Measurements from ENCODE around the gene PIP5K1C.

The PIP5K1C gene

DNA sequence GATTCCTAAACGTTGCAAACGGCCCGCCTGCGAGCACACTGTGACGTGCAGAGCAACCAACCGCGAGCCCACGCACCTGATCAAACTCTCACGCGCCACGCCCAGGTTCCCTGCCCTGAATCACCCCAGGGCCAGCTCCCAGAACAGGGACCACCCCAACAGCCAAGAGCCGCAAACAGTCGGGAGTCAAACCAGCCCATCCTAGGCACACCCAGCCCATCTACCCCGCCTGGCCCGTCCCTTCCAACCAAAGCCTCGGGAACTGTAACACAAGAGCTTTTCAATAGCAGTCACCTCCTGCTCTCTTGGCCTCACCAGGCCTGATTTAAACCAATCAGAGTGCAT, 8.9 kb downstream of the PIP5K1C start:
- peak overlapping the region in 1 of 3 experiments; percentile 14 for H3K27ac Mint-ChIP-seq
- H3K4me1 Mint-ChIP-seq = peaks cover 6% of the 10 kb centered on the region
- H3K4me3 Mint-ChIP-seq = no peak overlapping the region
- TF ChIP-seq, protein P1, sequence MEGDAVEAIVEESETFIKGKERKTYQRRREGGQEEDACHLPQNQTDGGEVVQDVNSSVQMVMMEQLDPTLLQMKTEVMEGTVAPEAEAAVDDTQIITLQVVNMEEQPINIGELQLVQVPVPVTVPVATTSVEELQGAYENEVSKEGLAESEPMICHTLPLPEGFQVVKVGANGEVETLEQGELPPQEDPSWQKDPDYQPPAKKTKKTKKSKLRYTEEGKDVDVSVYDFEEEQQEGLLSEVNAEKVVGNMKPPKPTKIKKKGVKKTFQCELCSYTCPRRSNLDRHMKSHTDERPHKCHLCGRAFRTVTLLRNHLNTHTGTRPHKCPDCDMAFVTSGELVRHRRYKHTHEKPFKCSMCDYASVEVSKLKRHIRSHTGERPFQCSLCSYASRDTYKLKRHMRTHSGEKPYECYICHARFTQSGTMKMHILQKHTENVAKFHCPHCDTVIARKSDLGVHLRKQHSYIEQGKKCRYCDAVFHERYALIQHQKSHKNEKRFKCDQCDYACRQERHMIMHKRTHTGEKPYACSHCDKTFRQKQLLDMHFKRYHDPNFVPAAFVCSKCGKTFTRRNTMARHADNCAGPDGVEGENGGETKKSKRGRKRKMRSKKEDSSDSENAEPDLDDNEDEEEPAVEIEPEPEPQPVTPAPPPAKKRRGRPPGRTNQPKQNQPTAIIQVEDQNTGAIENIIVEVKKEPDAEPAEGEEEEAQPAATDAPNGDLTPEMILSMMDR (IDR thresholded peaks at IDR 0.05; ENCODE audit: unreplicated experiment in 3 of 3) = no peak
- no peaks in the 10 kb centered on the region for H3K27me3 Mint-ChIP-seq (ENCODE audit: low read depth)
- no peaks in the 10 kb centered on the region for H3K9me3 Mint-ChIP-seq
- peaks cover 23% of the 10 kb centered on the region for H3K36me3 Mint-ChIP-seq (ENCODE audit: low read depth)

DNA sequence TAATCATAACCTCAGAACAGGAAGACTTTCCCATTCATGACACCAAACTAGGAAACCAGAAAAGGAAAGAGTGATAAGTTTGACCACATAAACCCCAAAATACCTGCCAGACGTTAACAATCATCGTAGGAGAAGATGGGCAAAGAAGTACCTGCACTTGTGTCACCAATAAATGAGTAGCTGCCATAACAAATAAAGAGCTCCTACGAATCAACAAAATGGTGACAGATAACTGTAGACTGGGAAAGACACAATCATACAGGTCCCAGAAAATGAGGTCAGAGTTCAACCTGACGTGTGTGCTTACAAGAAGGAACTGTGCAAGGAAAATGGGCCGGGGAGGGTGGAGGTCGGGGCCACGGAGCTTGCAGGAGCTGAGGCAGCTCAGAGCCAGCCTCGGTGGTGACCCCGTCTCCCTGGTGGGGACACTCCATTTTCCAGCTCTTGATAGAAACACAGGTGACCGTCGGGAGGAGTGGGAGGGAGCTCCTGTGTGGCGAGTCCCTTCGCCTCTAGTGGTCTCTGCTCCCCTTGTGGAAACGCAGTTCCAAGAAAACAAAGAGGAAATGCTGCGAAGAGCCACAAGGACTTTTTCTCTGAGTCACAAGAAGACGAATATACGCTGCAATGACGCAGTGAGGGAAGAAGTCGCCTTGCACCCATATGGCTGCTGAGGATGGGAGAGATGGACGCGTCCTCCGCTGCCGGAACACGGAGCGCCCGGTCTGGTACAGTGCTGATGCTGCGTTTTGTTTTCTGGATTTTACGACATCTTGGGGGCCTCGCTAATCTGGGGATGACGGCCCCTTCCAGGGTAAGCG, 9.5 kb downstream of the PIP5K1C start:
- Mint-ChIP-seq H3K4me3 (no peak overlapping the region), H3K27ac (no peak overlapping the region), H3K4me1 (peaks cover 6% of the 10 kb centered on the region), H3K9me3 (no peaks in the 10 kb centered on the region), H3K27me3 (ENCODE audit: low read depth) (no peaks in the 10 kb centered on the region), H3K36me3 (ENCODE audit: low read depth) (peaks cover 23% of the 10 kb centered on the region)
- TF ChIP-seq, protein P1 (IDR thresholded peaks at IDR 0.05; ENCODE audit: unreplicated experiment in 3 of 3) = no peak

DNA sequence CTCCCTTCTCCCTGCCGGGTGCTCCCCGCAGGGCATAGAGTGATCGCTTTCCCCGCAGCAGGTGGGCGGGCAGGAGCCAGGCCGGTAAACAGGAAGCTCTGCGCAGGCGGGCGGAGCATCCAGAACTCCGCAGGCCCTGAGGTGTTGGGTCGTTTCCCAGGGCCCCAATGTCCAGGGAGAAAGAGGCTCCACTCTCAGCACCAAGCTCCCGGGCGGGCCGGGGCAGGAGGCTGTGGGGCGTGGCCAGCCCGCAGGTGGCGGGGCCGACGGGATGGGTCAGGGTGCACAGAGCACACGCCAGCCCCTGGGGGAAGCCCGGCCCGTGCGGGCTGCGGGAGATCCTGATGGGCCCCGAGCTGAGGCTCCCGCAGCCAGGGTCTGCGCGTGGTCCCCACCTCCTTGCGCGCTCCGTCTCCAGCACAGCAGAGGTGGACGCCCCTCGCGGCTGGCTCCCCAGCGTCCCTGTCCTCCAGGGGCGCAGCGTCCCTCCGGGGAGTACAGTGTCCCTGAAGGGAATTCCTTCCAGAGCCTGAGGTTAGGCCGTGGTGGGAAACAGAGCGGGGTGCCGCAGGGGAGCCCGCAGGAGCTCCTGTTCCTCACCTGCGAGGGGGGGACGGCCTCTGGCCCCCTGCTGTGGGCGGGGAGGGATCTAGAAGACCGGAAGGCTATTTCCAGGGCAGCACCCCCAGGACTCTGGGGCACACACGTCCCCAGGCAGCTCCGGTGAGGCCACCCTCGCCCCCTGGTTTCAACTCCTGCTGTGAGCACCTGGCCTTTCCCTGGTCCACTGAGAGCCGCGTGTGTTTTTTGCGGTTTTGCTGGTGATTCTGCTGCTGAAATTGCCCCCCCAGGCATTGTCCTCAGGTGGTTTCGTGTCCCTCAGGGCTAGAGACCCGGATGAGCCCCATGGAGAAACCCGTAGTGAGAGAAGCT, 12.2 kb downstream of the PIP5K1C start:
- Mint-ChIP-seq H3K9me3 (no peaks in the 10 kb centered on the region), H3K4me3 (no peak overlapping the region), H3K36me3 (ENCODE audit: low read depth) (peaks cover 36% of the 10 kb centered on the region), H3K4me1 (peaks cover 20% of the 10 kb centered on the region), H3K27ac (no peak overlapping the region), H3K27me3 (ENCODE audit: low read depth) (no peaks in the 10 kb centered on the region)
- TF ChIP-seq, protein P1 (IDR thresholded peaks at IDR 0.05; ENCODE audit: unreplicated experiment in 3 of 3) = no peak

DNA sequence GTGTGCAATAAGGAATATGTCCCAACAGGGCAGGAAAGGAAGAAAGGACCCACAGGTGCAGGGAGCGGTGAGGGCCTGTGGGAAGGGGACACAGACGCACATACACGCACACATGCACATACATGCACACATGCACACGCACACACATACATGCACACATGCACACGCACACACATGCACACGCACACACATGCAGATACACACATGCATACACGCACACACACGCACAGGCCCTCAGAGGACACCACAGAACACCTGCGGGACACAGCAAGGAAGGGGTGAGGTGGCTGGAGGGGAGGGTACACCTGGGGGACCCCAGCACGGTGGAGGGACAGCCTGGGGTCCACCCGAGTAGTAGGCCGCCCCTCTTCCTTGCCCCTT, 12.9 kb downstream of the PIP5K1C start:
- Mint-ChIP-seq H3K4me1 (peaks cover 20% of the 10 kb centered on the region), H3K27ac (peak overlapping the region; percentile 1 to 58 (median 58)), H3K4me3 (peak overlapping the region in 1 of 3 experiments; percentile 50), H3K9me3 (no peaks in the 10 kb centered on the region), H3K36me3 (ENCODE audit: low read depth) (peaks cover 36% of the 10 kb centered on the region), H3K27me3 (ENCODE audit: low read depth) (no peaks in the 10 kb centered on the region)
- TF ChIP-seq, protein P1 (IDR thresholded peaks at IDR 0.05; ENCODE audit: unreplicated experiment in 3 of 3) = no peak

DNA sequence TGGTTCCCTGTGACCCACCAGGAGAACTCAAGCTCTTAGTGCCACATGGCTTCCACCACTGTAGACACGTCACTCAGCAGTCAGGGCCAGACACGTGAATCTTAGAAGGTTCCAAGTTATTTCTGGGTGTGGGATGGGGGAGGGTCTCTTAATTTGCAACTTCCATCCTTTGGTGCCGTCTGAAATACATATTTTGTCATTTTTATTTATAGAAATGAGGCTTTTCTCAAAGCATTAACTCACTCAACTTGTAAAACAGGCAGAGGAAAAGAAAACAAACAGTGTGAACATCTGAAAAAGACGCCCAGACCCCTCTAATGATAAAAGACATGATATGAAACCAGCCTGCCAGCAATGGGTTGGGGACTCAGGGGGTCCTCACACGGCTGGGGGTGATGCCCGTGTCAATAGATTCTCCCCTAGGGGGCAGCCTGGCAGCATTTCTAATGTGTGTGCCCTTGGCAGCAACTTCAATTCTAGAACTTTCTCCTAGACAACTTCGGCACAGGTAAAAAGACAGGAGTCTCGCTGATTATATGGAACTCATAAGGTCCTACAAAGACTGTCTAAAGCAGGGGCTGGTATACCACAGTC, 15.4 kb downstream of the PIP5K1C start:
- Mint-ChIP-seq H3K27me3 (ENCODE audit: low read depth) (peaks cover 4% of the 10 kb centered on the region), H3K9me3 (no peaks in the 10 kb centered on the region), H3K4me1 (peaks cover 20% of the 10 kb centered on the region), H3K36me3 (ENCODE audit: low read depth) (peaks cover 24% of the 10 kb centered on the region), H3K27ac (peak overlapping the region; percentile 20 to 68 (median 27)), H3K4me3 (no peak overlapping the region)
- TF ChIP-seq, protein P1 (IDR thresholded peaks at IDR 0.05; ENCODE audit: unreplicated experiment in 3 of 3) = no peak
